ENCODE results near the gene ZC3H7A.
"Not testable (repeated sequence)": the region's sequence is repeated elsewhere in the genome, so short reads cannot be mapped to it uniquely, and the experiment has no call there.

Gene ZC3H7A

GRCh38 chr16:11819798-11820197 lies 22.7 kb upstream of the ZC3H7A start:
- Histone ChIP-seq H3K27me3 (ENCODE audit: insufficient read depth, low read length, poor library complexity, severe bottlenecking) (no peaks in the 10 kb centered on the region), H3K4me3 (ENCODE audit: low read length, poor library complexity, severe bottlenecking) (no peak overlapping the region), H3K4me1 (ENCODE audit: insufficient read depth, low read length, poor library complexity, severe bottlenecking) (no peaks in the 10 kb centered on the region), H3K79me2 (ENCODE audit: insufficient read depth, low read length) (no peaks in the 10 kb centered on the region), H3K9me3 (ENCODE audit: insufficient read depth, low read depth, low read length) (no peaks in the 10 kb centered on the region), H3K9me2 (replicated peaks; ENCODE audit: low read depth, low read length) (no peaks in the 10 kb centered on the region), H3K4me2 (ENCODE audit: low read depth, low read length, poor library complexity, severe bottlenecking) (no peak overlapping the region), H4K20me1 (ENCODE audit: insufficient read depth, low read length, poor library complexity, severe bottlenecking) (no peaks in the 10 kb centered on the region), H2AFZ (ENCODE audit: low read length) (no peak overlapping the region), H3K36me3 (ENCODE audit: insufficient read depth, low read length) (no peaks in the 10 kb centered on the region), H3K9ac (ENCODE audit: low read depth, low read length, poor library complexity, severe bottlenecking) (no peak overlapping the region), H3F3A (ENCODE audit: low read depth) (no peaks in the 10 kb centered on the region)
- TF ChIP-seq CTCF (conservative IDR thresholded peaks at IDR 0.05; ENCODE audit: low read length) (no peak), EZH2phosphoT487 (IDR thresholded peaks at IDR 0.05; ENCODE audit: borderline replicate concordance) (no peak)

GRCh38 chr16:11818970-11819369 lies 21.9 kb upstream of the ZC3H7A start:
- not testable (repeated sequence) for H3K9me3 ChIP-seq (ENCODE audit: insufficient read depth, low read depth, low read length); H2AFZ ChIP-seq (ENCODE audit: low read length); H3K9me2 ChIP-seq (replicated peaks; ENCODE audit: low read depth, low read length); H3F3A ChIP-seq (ENCODE audit: low read depth); H4K20me1 ChIP-seq (ENCODE audit: insufficient read depth, low read length, poor library complexity, severe bottlenecking); H3K4me3 ChIP-seq (ENCODE audit: low read length, poor library complexity, severe bottlenecking); H3K36me3 ChIP-seq (ENCODE audit: insufficient read depth, low read length); H3K4me2 ChIP-seq (ENCODE audit: low read depth, low read length, poor library complexity, severe bottlenecking); H3K9ac ChIP-seq (ENCODE audit: low read depth, low read length, poor library complexity, severe bottlenecking); H3K4me1 ChIP-seq (ENCODE audit: insufficient read depth, low read length, poor library complexity, severe bottlenecking); H3K27me3 ChIP-seq (ENCODE audit: insufficient read depth, low read length, poor library complexity, severe bottlenecking); H3K79me2 ChIP-seq (ENCODE audit: insufficient read depth, low read length)

DNA sequence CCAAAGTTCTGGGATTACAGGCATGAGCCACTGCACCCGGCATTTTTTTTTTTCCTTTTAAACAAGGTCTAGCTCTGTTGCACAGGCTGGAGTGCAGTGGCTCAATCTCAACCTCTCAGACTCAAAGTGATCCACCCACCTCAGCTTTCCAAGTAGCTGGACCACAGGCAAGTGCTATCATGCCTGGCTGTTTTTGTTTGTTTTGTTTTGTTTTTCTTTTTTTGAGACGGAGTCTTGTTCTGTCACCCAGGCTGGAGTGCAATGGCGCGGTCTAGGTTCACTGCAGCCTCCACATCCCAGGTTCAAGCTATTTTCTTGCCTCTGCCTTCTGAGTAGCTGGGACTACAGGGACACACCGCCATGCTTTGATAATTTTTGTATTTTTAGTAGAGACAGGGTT lies 19.1 kb upstream of the ZC3H7A start:
- TF ChIP-seq CTCF (conservative IDR thresholded peaks at IDR 0.05; ENCODE audit: low read length) (no peak), EZH2phosphoT487 (IDR thresholded peaks at IDR 0.05; ENCODE audit: borderline replicate concordance) (no peak)
- H3K36me3 ChIP-seq (ENCODE audit: insufficient read depth, low read length) = no peaks in the 10 kb centered on the region
- H3K4me2 ChIP-seq (ENCODE audit: low read depth, low read length, poor library complexity, severe bottlenecking) = no peak overlapping the region
- H4K20me1 ChIP-seq (ENCODE audit: insufficient read depth, low read length, poor library complexity, severe bottlenecking) = no peaks in the 10 kb centered on the region
- no peaks in the 10 kb centered on the region for H3K4me1 ChIP-seq (ENCODE audit: insufficient read depth, low read length, poor library complexity, severe bottlenecking)
- H3K9me3 ChIP-seq (ENCODE audit: insufficient read depth, low read depth, low read length) = no peaks in the 10 kb centered on the region
- no peaks in the 10 kb centered on the region for H3K27me3 ChIP-seq (ENCODE audit: insufficient read depth, low read length, poor library complexity, severe bottlenecking)
- H3K4me3 ChIP-seq (ENCODE audit: low read length, poor library complexity, severe bottlenecking) = no peak overlapping the region
- no peaks in the 10 kb centered on the region for H3F3A ChIP-seq (ENCODE audit: low read depth)
- no peaks in the 10 kb centered on the region for H3K9me2 ChIP-seq (replicated peaks; ENCODE audit: low read depth, low read length)
- H2AFZ ChIP-seq (ENCODE audit: low read length) = no peak overlapping the region
- H3K79me2 ChIP-seq (ENCODE audit: insufficient read depth, low read length) = no peaks in the 10 kb centered on the region
- no peak overlapping the region for H3K9ac ChIP-seq (ENCODE audit: low read depth, low read length, poor library complexity, severe bottlenecking)

DNA sequence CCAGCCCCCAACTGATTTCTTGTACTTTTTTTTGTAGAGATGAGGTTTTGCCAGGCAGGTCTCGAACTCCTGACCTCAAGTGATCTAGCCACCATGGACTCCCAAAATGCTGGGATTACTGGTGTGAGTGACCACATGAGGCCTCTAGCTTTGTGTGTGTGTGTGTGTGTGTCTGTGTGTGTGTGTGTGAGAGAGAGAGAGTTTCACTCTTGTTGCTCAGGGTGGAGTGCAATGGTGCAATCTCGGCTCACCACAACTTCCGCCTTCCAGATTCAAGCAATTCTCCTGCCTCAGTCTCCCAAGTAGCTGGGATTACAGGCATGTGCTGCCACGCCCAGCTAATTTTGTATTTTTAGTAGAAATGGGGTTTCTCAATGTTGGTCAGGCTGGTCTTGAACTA lies 17.7 kb upstream of the ZC3H7A start:
- not testable (repeated sequence) for H3K4me1 ChIP-seq (ENCODE audit: insufficient read depth, low read length, poor library complexity, severe bottlenecking); H3K9me2 ChIP-seq (replicated peaks; ENCODE audit: low read depth, low read length); H3K79me2 ChIP-seq (ENCODE audit: insufficient read depth, low read length); H3K9me3 ChIP-seq (ENCODE audit: insufficient read depth, low read depth, low read length); H3F3A ChIP-seq (ENCODE audit: low read depth); H3K4me2 ChIP-seq (ENCODE audit: low read depth, low read length, poor library complexity, severe bottlenecking); H3K4me3 ChIP-seq (ENCODE audit: low read length, poor library complexity, severe bottlenecking); H3K36me3 ChIP-seq (ENCODE audit: insufficient read depth, low read length); H4K20me1 ChIP-seq (ENCODE audit: insufficient read depth, low read length, poor library complexity, severe bottlenecking); H3K27me3 ChIP-seq (ENCODE audit: insufficient read depth, low read length, poor library complexity, severe bottlenecking); H2AFZ ChIP-seq (ENCODE audit: low read length); H3K9ac ChIP-seq (ENCODE audit: low read depth, low read length, poor library complexity, severe bottlenecking)

Measured in Loucy (cell line).